Cerebellar nuclear complex (tissue), 1 donor: ENCODE data around the gene PRMT7.

Source experiments
- DNase-seq, 2 experiments: peaks; one replicate each; lab custom pipeline; 2025; lab: John Stamatoyannopoulos, UW

Gene PRMT7

GRCh38 chr16:68375801-68376536 lies 65.2 kb downstream of the PRMT7 start:
- DNase-seq, result no peak

- no peak for DNase-seq
These were observed 65.8 kb downstream of the PRMT7 start for GRCh38 chr16:68376590-68376989.

- DNase-seq, result no peak
These were observed 66.4 kb downstream of the PRMT7 start for GRCh38 chr16:68377221-68377620.

GRCh38 chr16:68377667-68378393 lies 67.0 kb downstream of the PRMT7 start:
- DNase-seq, result peak in 1 of 2 experiments; percentile 61

- DNase-seq, result no peak
These were observed 67.9 kb downstream of the PRMT7 start for GRCh38 chr16:68378436-68379415.

GRCh38 chr16:68379472-68380347 lies 68.9 kb downstream of the PRMT7 start:
- no peak for DNase-seq

- no peak for DNase-seq
These were observed 69.5 kb downstream of the PRMT7 start for GRCh38 chr16:68380348-68380670.

DNA sequence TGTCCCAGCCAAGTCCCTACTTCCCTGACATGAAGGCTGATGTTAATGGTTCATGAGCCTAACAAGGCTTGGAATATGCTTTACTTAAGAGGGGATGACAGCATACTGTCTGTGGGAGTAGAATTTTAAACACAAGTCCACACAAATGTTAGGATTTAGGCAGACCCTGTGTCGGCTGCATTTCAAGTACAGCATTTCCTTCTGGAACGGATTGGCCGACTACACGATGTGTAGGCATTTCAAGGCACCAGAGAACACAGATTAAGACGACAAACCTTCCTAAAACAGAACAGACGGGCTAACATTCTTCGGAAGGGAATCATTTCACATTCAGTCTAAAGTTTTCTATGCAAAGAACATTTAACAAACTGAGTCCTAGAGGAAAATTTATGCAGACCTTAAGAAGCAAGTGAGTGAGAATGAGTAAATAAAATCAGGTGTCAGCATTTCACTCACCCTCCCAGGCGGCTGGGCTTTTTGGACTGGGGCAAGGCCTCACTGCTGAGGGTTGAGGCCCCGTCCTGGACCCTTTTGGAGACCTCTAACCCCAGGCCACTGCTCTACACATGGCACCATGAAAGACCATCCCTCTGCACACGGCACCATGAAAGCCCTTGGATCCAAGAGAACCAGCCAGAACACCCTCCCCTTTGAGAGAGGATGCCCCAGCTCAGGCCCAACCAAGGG lies 70.0 kb downstream of the PRMT7 start:
- DNase-seq, result no peak

DNA sequence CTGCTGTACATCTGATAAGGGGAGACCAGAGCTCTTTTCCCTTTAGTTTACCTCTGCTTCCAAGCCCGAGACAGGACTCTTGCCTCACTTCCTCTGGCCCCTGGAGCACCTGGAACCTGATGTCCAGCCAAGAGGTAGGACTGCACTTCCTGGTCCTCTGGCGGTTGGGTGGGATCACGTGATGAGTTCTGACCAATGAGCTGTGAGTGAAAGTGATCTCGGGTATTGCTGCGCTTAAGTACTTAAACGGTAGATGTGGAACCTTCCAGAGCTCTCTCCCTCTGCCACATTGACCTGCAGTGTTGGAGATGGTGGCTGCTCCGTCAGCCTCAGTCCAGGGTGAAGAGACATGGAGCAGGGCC lies 70.5 kb downstream of the PRMT7 start:
- DNase-seq, result no peak

DNA sequence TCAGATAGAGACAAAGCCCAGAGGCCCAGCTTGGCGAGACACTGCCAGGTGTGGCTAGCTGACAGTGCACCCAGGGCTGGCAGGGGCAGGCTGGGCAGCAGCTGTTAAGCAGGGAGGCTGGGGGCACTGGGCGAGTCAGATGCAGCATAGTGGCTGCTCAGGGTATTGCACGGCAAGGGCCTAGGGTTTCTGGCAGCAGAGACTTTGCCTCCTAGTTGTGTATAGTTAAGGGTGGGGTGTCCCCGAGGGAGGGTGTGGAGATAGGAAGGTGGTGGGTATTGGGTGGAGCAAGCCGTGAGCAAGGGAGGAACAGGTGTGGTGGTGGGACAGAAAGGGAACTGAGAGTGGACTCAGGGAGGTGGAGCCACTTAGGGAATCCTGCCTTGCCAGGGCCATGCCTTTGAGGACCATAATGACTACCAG lies 71.5 kb downstream of the PRMT7 start:
- DNase-seq, result no peak

DNA sequence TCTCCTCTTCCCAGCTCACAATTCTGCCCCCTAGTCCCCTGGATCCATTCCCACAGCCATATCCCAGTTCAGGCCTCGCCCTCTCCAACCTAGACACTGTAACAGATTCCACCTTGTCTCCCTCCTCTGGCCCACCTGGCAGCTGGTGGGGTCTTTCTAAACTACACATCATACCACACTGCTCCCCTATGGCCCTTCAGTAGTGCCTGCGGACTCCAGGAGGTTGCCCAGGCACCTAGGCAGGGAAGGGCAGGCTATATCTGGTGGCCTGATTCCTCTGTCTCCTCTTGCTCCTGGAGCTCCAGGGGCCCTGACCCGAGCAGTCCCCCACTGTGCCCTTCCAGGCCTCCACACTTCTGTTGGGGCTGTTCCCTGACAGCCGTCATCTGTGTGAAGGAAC lies 73.0 kb downstream of the PRMT7 start:
- no peak for DNase-seq

DNA sequence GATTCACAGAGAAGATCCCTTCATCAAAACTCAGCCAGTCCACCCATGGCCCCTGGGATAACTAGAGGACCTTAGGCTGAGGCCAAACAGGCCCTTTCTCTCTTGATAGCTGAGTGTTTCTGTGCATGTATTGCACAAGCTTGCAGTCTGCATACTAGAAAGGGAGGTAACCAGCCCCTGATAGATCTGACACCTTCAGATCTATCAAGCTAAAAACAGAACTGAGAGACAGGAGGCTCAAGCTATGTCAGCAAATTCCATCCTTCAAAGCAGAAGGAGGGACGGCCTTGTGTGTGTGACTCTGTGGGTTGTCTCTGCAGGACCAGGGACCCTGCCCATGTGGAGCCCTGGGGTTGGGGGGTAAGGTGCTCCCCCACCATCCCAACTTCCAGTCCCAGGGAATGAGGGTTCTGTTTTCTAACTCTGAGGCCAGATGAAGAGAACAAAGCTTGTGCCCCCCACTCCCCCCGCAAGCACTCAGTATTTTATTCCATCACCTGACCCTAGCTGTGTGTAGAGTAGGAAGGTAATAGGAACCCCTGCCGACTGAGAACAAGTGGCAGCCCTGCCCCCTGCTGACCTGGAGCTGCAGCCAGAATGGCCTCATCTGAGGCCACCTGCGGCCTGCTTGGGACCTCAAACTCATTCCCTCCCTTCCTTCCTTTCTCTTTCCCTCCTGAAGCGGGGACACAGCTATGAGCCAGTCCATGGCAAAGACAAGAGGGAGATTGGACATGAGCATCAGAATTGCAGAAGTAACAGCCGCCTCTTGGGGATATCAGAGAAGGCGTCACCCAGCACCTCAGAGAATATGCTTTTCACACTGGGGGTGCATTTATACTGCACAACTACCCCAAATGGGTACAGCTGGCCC lies 73.7 kb downstream of the PRMT7 start:
- DNase-seq, result no peak

DNA sequence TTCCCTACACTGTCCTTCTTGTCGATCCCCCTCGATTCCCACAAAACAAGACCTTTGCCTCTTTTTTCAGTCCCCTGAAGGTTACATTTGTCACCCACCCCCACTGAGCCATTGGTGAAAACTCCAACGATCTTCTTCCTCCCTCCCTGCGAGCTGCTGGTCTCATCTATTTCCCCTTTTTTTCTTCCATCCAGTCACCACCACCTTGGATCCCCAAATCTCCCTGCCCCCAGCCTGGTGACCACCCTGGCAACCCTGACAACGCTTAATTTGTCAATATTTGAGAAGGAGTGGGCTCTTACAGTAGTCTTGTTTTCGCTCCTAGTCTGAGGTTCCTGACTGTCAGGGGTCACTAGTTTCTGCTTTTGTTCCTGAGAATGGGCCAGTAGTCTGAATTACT lies 74.6 kb downstream of the PRMT7 start:
- DNase-seq, result no peak

DNA sequence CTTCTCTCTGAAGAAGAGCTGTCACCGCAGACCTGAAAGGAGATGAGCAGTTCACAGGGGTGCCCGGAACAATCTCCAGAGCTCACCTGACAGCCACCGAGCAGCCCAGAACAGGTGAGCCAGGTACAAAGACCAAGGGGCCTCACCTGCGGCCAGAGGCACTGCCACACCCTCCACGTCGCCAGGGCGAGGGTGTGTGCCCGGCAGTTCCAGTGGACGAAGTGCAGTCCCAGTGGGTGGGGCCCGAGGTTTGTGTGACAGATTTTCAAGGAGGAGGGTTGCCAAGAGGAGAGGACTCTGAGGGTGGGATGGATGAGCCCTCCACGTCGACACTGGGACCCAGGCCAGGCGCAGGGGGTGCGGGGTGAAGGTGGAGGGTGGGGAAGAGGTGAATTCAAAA lies 75.8 kb downstream of the PRMT7 start:
- DNase-seq, result no peak

DNA sequence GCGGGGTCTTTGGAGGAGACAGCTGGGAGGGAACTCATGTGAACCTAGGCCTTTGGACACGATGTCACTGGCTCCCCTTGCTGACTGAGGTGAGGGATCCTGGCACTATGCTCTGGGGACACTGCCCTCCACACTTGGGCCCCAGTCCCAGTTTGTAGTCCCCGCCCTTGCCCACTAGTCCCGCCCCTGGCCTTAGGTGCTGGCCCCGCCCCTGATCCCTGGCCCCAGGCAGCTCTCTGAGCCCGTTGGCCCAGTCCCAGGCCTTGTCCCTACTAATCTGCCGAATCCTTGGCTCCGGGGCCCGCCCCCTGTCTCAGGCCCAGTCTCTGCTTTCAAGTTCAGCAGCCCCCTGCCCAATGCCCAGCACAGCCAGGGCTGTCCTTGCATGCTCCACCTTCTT lies 76.5 kb downstream of the PRMT7 start:
- DNase-seq, result no peak

GRCh38 chr16:68388124-68388523 lies 77.3 kb downstream of the PRMT7 start:
- DNase-seq, result no peak

DNA sequence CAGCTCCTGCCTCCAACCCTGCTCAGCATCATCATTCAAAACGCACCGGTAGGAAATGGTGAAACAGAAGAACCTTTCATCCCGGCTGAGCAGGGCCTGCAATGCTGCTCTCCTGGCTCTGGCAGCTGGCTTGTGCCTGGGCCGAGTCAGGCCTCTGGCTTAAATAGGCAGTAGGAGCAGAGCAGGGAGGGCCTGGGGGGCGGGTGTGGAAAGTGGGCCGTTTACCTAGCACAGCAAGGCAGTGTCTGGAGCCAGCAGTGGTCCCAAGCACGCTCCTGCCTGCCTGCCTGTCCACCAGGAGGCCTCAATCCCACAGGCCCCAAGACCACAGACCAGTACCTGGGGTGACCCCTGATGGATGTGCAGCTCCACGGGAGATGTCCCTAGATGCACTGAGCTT lies 78.2 kb downstream of the PRMT7 start:
- no peak for DNase-seq

GRCh38 chr16:68389750-68390371 lies 79.0 kb downstream of the PRMT7 start:
- no peak for DNase-seq

GRCh38 chr16:68393333-68393732 lies 82.5 kb downstream of the PRMT7 start:
- no peak for DNase-seq
